Adrenal gland (tissue), 5 donors: Measurements from ENCODE around the gene MSANTD2.

Experiments
- CTCF ChIP-seq, 6 experiments: fragments of 450-650 bp in 4 of 6; fragments of 200-600 bp in 2 of 6; sonication (generic) in 1 of 6; IDR thresholded peaks; 1 replicate in 5 of 6; 2 replicates in 1 of 6; pipeline versions ENCODE4 v1.5.1 to v1.8.0; 2016 to 2021; ENCODE audit warnings: antibody characterized with exemption in 6 of 6, mild to moderate bottlenecking in 2 of 6, moderate library complexity in 1 of 6
- POLR2A ChIP-seq, 2 donors: fragments of 450-650 bp; IDR thresholded peaks; one replicate each; pipeline ENCODE4 v1.6.1; 2017; ENCODE audit warnings: antibody characterized with exemption in 2 of 2, mild to moderate bottlenecking in 2 of 2, moderate library complexity in 1 of 2
- donor health status: DM: no; HTN: no; CAD: no.

GRCh38 chr11:124739479-124740276 is 60.5 kb downstream of the MSANTD2 start, which contains the start of gene NRGN:
- TF ChIP-seq CTCF (IDR thresholded peaks at IDR 0.05) (no peak), POLR2A (IDR thresholded peaks at IDR 0.05) (no peak)
